Testis (tissue), 3 donors: Measurements from ENCODE around the gene DNM3. TPM values are rescaled to one million over a fixed set of nuclear protein-coding genes. Genes with fewer than 3 reads are reported as not detected.

Experiments used
- DNase-seq: peaks from one replicate; pipeline ENCODE4 v3.0.0-alpha.2; 2019
- H3K27ac ChIP-seq, 2 donors: fragments of 200-600 bp; sonication (generic); one replicate each; pipeline ENCODE4 v1.5.1; 2019
- H3K27me3 ChIP-seq: fragments of 200-600 bp; sonication (generic); one replicate; pipeline ENCODE4 v1.5.1; 2019
- H3K36me3 ChIP-seq: fragments of 200-600 bp; sonication (generic); one replicate; pipeline ENCODE4 v1.5.1; 2017; ENCODE audit warnings: low read depth; ENCODE audit errors: missing control alignments
- H3K4me1 ChIP-seq: fragments of 200-600 bp; sonication (generic); one replicate; pipeline ENCODE4 v1.5.1; 2019
- H3K4me3 ChIP-seq, 2 donors: fragments of 200-600 bp; sonication (generic); one replicate each; pipeline ENCODE4 v1.5.1; 2017 to 2019
- H3K9me3 ChIP-seq: fragments of 200-600 bp; sonication (generic); one replicate; pipeline ENCODE4 v1.5.1; 2017
- POLR2A ChIP-seq: fragments of 450-650 bp; IDR thresholded peaks from one replicate; pipeline ENCODE4 v1.6.1; 2017; ENCODE audit warnings: antibody characterized with exemption, mild to moderate bottlenecking, moderate library complexity
- WGBS, 2 donors: methylation state at CpG; one replicate each; pipeline ENCODE4 v1.1.5; 2018; 5-methylcytosine and 5-hydroxymethylcytosine counted together
- intact Hi-C: fragments of 100-400 bp; cut with DNase I; formaldehyde crosslinking; loops from one replicate; pipeline ENCODE4 v1.15.1; 2023; ENCODE audit warnings: low total_unique reads
- polyA plus RNA-seq: library from polyadenylated mRNA; stranded (reverse); fragments of 350-450 nt; fragmentation: Illumina TruSeq; extraction: RNeasy Lipid Tissue Mini Kit (QIAGEN cat#74804); gene quantifications from one replicate; pipeline ENCODE4 v1.2.3, GENCODE V29; 2014; ENCODE audit warnings: low read depth, low replicate concordance; ENCODE audit not compliant: insufficient read depth
- total RNA-seq, 2 donors: library from RNA; depleted of rRNA; stranded (reverse); fragments of >200 nt; gene quantifications; one replicate each; pipeline ENCODE4 v1.2.3, GENCODE V29; 2016
- TF ChIP-seq, protein P1 (sequence below), 3 experiments: fragments of 450-650 bp in 2 of 3; fragments of 200-600 bp in 1 of 3; sonication (generic) in 1 of 3; IDR thresholded peaks; one replicate each; pipeline ENCODE4 v1.5.1; 2016 to 2019; ENCODE audit warnings: antibody characterized with exemption in 3 of 3, mild to moderate bottlenecking in 2 of 3, moderate library complexity in 1 of 3

The DNM3 gene
- total and polyA plus RNA-seq, 3 donors from 2014 or later: 4.9 to 10.2 (median 8.4) TPM

DNA sequence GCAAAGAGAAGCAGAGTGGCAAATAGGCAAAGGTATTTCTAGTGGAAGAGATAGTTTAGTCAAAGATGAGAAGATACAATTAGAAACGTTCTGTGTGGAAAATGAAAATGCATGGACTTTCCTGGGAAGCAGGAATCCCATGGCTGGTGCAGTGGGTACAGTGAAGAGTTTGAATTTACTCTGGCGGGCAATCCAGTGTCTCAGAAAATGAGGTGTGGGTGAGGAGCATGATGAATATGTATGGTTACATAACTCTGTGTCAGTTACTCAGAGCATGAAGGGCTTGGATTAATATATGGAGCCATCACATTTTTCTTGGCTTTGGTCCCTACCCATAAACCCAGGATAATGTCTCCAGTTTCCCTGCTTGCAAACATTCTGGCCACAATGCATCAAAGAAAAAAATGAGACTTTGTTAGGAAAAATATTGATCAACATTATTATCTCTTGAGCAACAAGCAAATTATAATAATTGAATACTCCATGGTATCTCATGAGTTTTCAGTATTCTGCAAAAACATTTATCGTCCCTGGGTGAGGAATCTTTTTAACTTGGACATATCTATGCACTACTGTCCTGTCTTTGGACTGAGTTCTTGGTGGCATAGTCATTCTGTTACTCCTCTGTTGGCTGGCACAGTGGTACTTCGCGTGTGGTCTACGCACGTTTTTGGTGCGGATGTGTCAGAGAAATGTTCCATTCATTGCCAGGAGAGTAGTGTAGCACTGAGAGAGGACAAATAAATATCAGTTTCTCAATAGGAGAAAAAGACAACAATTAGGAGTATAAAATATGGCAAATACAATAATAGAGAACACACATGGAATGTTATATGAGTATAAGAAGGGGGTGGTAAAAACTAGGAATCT lies 405.5 kb downstream of the DNM3 start:
- H3K27me3 ChIP-seq: no peaks in the 10 kb centered on the region
- intact Hi-C loops: no loop called here
- no peaks in the 10 kb centered on the region for H3K36me3 ChIP-seq
- no peaks in the 10 kb centered on the region for H3K4me1 ChIP-seq
- H3K27ac ChIP-seq: no peak overlapping the region
- no peak overlapping the region for H3K4me3 ChIP-seq
- TF ChIP-seq, protein P1, sequence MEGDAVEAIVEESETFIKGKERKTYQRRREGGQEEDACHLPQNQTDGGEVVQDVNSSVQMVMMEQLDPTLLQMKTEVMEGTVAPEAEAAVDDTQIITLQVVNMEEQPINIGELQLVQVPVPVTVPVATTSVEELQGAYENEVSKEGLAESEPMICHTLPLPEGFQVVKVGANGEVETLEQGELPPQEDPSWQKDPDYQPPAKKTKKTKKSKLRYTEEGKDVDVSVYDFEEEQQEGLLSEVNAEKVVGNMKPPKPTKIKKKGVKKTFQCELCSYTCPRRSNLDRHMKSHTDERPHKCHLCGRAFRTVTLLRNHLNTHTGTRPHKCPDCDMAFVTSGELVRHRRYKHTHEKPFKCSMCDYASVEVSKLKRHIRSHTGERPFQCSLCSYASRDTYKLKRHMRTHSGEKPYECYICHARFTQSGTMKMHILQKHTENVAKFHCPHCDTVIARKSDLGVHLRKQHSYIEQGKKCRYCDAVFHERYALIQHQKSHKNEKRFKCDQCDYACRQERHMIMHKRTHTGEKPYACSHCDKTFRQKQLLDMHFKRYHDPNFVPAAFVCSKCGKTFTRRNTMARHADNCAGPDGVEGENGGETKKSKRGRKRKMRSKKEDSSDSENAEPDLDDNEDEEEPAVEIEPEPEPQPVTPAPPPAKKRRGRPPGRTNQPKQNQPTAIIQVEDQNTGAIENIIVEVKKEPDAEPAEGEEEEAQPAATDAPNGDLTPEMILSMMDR (IDR thresholded peaks at IDR 0.05): no peak
- no peak for TF ChIP-seq POLR2A
- DNase-seq: no peak
- 88 to 89% methylated on average over 8 of the region's 8 CpGs for WGBS, 2 donors
- H3K9me3 ChIP-seq: no peaks in the 10 kb centered on the region

DNA sequence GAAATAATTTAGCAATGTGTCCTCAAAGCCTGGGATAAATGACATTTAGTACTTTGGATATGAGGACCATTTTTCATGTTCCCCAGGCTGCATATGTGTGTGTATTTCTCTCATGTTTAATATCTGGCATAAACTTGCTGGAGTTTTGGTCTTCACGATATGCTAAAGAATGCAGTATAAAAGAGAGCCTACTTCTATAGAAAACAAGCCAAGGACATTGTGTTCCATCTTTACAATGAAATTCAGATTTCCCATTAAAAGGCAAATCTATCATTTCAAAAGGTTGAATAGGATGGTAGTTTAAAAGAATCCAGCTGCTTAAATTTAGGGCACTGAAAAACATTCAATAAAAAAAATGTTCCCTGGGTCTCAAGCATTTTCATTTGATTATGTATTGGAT lies 410.2 kb downstream of the DNM3 start:
- no peak for DNase-seq
- no peaks in the 10 kb centered on the region for H3K36me3 ChIP-seq
- 70 to 71% methylated on average over 1 of the region's 1 CpG for WGBS, 2 donors
- H3K4me1 ChIP-seq: no peaks in the 10 kb centered on the region
- no peaks in the 10 kb centered on the region for H3K9me3 ChIP-seq
- intact Hi-C loops: no loop called here
- no peak for TF ChIP-seq POLR2A
- TF ChIP-seq, protein P1 (IDR thresholded peaks at IDR 0.05): no peak
- no peaks in the 10 kb centered on the region for H3K27me3 ChIP-seq
- H3K27ac ChIP-seq: no peak overlapping the region
- no peak overlapping the region for H3K4me3 ChIP-seq

DNA sequence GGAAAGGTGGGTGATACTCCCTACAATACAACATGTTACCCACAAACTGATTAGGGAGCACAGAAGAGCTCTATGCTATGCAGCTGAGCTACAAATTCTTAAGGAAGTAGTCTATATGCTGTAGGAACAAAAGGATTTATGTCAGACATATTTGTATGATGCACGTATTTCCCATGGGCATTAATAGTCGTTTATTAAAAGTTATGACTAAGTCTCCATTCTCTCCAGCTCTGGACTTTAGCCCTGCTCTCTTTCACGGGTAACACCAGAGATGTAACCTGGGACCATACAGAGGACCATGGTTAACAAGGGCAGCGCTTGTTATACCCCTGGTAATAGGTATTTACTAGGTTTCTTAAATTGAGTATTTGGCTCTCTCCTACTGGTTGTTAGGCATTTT lies 411.0 kb downstream of the DNM3 start:
- Histone ChIP-seq H3K4me1 (no peaks in the 10 kb centered on the region), H3K4me3 (no peak overlapping the region), H3K9me3 (no peaks in the 10 kb centered on the region), H3K27ac (no peak overlapping the region), H3K36me3 (no peaks in the 10 kb centered on the region), H3K27me3 (no peaks in the 10 kb centered on the region)
- DNase-seq: no peak
- 73 to 83% methylated on average over 3 to 4 of the region's 4 CpGs for WGBS, 2 donors
- intact Hi-C loops: no loop called here
- no peak for TF ChIP-seq POLR2A
- TF ChIP-seq, protein P1 (IDR thresholded peaks at IDR 0.05): no peak

DNA sequence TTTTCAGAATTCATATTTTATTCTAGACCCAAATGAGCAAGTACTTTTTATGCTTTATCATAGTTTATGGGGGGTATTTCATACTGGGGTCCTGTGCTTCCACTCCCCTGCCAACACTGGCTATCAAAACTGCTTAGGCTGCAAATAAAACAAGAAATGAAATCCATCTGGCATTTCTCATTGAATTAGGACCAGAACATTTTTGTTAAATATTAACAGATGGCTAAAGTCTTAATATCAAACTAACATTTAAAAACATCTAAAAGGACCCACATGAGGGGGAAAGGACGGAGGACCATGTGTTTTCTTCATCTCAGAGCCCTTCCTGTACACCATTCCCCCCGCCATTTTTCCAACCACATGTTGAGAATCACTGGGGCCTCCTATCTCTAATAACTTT lies 411.7 kb downstream of the DNM3 start:
- Histone ChIP-seq H3K27ac (no peak overlapping the region), H3K27me3 (no peaks in the 10 kb centered on the region), H3K36me3 (no peaks in the 10 kb centered on the region), H3K4me1 (no peaks in the 10 kb centered on the region), H3K9me3 (no peaks in the 10 kb centered on the region), H3K4me3 (no peak overlapping the region)
- intact Hi-C loops: no loop called here
- WGBS, 2 donors: 87 to 89% methylated on average over 2 of the region's 2 CpGs
- no peak for DNase-seq
- TF ChIP-seq, protein P1 (IDR thresholded peaks at IDR 0.05): no peak
- TF ChIP-seq POLR2A: no peak
